PFSK-1 (cell line): ENCODE data around the gene C1orf74.

Experiments
- FOXP2 ChIP-seq: optimal IDR thresholded peaks from 2 replicates; pipeline ENCODE3; 2011; ENCODE audit warnings: borderline replicate concordance, control low read depth, inconsistent platforms; ENCODE audit not compliant: insufficient read depth; ENCODE audit errors: extremely low read length, extremely low read depth
- POLR2AphosphoS5 ChIP-seq: IDR thresholded peaks from 2 replicates; pipeline ENCODE4 v1.6.1; 2012; ENCODE audit warnings: low read depth, mild to moderate bottlenecking, control low read depth, low read length, moderate library complexity
- SIN3A ChIP-seq: IDR thresholded peaks from 2 replicates; pipeline ENCODE4 v1.6.1; 2012; ENCODE audit warnings: mild to moderate bottlenecking, low read length, moderate library complexity, borderline replicate concordance; ENCODE audit not compliant: insufficient read depth
- TAF1 ChIP-seq: IDR thresholded peaks from 2 replicates; pipeline ENCODE4 v1.6.1; 2012; ENCODE audit warnings: low read length, control low read depth, borderline replicate concordance; ENCODE audit not compliant: insufficient read depth
- TF ChIP-seq, protein P1 (sequence below), 2 experiments: IDR thresholded peaks; 2 replicates each; pipeline versions ENCODE4 v1.6.1 to v1.8.0; 2011 to 2012; ENCODE audit warnings: low read depth in 2 of 2, low read length in 2 of 2, control low read depth in 1 of 2, inconsistent platforms in 1 of 2, mild to moderate bottlenecking in 1 of 2, moderate library complexity in 1 of 2; ENCODE audit not compliant: insufficient read depth in 1 of 2

Gene C1orf74

DNA sequence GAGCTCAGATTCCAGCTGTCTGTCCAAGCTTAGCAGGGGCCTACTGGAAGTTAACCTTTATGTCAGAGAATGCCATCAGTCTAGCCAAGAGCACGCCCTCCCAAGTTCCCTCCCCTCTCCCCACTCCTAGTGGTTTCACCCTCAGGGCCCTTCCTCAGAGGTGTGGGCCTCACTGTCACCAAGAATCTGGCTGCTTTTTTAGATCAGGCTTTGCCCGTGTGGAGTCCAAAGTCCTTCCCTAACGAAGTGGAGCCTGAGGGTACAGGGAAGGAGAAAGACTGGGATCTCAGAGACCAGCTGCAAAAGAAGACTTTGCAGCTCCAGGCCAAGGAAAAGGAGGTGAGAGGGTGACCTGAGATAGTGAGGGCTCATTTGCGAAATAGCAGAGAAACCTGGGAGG lies 4.1 kb downstream of the C1orf74 start:
- no peak for TF ChIP-seq SIN3A

DNA sequence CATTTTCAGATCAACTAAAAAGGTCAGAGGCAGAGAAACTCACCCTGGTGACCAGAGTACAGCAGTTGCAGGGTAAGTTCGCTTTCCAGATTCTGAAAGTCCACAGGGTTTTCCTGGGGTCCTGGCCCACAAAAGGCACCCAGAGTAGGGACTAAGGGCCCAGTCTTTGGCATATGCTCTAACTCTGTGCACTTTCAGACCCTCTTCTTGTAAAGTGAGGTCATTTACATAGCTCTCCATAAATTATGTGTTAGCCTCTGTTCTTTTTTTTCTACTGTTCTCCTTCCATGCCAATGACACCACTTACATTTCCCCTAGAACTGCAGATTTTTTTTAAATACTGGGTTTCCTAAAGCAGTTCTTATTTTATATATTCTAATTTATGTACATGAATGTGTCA lies 6.3 kb downstream of the C1orf74 start:
- TF ChIP-seq, protein P1, sequence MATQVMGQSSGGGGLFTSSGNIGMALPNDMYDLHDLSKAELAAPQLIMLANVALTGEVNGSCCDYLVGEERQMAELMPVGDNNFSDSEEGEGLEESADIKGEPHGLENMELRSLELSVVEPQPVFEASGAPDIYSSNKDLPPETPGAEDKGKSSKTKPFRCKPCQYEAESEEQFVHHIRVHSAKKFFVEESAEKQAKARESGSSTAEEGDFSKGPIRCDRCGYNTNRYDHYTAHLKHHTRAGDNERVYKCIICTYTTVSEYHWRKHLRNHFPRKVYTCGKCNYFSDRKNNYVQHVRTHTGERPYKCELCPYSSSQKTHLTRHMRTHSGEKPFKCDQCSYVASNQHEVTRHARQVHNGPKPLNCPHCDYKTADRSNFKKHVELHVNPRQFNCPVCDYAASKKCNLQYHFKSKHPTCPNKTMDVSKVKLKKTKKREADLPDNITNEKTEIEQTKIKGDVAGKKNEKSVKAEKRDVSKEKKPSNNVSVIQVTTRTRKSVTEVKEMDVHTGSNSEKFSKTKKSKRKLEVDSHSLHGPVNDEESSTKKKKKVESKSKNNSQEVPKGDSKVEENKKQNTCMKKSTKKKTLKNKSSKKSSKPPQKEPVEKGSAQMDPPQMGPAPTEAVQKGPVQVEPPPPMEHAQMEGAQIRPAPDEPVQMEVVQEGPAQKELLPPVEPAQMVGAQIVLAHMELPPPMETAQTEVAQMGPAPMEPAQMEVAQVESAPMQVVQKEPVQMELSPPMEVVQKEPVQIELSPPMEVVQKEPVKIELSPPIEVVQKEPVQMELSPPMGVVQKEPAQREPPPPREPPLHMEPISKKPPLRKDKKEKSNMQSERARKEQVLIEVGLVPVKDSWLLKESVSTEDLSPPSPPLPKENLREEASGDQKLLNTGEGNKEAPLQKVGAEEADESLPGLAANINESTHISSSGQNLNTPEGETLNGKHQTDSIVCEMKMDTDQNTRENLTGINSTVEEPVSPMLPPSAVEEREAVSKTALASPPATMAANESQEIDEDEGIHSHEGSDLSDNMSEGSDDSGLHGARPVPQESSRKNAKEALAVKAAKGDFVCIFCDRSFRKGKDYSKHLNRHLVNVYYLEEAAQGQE (IDR thresholded peaks at IDR 0.05; ENCODE audit: insufficient read depth in 1 of 2, low read depth in 2 of 2, low read length in 2 of 2): no peak
- TF ChIP-seq TAF1: no peak
- no peak for TF ChIP-seq FOXP2
- no peak for TF ChIP-seq SIN3A
- no peak for TF ChIP-seq POLR2AphosphoS5

DNA sequence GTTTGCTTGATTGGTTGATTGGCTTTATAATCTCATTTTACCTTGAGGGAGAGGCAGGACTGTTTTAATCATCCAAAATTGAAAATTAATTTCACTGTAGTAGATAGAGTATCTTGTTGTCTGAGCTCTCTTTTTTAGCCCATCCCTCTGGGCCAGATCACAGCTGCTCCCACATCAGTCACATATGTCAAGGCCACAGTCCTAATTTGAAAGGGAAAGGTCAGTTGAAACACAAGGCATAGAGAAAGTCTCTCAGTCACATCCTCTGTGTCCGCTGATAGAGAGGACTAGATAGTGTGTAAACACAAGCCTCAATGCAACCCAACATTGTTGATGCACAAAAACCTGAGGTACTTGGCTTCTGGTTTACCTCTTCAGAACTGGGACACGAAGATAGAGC lies 6.8 kb downstream of the C1orf74 start:
- no peak for TF ChIP-seq SIN3A
- no peak for TF ChIP-seq TAF1
- TF ChIP-seq POLR2AphosphoS5: no peak
- TF ChIP-seq FOXP2: no peak
- TF ChIP-seq, protein P1 (IDR thresholded peaks at IDR 0.05; ENCODE audit: insufficient read depth in 1 of 2, low read depth in 2 of 2, low read length in 2 of 2): no peak

DNA sequence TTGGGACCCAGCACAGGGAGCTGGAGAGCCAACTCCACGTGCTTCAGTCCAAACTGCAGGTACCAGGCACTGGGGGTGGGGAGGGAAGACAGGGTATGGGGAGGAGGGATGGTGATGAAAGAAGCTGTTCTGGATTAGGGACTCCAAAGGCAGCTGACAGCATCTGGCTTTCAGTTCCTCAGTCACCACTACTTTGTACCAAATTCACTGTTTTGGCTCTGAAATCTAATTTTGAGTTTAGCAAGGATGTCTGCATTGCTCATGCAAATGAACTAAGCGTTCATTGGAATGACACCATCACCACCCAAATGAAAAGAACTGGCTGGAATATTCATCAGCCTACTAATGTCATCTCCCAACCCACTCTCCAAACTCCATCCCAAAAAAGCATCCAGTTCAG lies 8.7 kb downstream of the C1orf74 start:
- no peak for TF ChIP-seq TAF1
- TF ChIP-seq FOXP2: no peak
- no peak for TF ChIP-seq POLR2AphosphoS5
- no peak for TF ChIP-seq SIN3A
- TF ChIP-seq, protein P1 (IDR thresholded peaks at IDR 0.05; ENCODE audit: insufficient read depth in 1 of 2, low read depth in 2 of 2, low read length in 2 of 2): no peak

DNA sequence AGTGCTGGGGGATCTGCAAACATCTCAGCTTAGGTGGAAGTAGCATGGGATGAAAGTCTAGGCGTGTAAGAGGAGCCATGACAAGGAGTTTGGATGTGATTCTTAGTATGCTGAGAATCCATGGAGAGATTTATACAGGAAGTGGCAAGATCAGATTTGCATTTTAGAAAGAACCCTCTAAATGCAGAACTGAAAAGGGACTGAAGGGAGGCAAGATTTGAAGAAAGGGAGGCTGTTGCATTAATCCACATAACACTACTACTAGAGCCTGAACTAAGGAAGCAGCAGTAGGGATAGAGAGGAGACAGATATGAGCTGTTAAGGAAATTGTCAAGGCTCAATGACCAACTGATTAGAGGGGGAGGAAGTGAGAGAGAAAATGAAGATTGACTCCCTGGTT lies 9.8 kb downstream of the C1orf74 start:
- TF ChIP-seq, protein P1 (IDR thresholded peaks at IDR 0.05; ENCODE audit: insufficient read depth in 1 of 2, low read depth in 2 of 2, low read length in 2 of 2): no peak
- TF ChIP-seq TAF1 (no peak), FOXP2 (no peak), SIN3A (no peak), POLR2AphosphoS5 (no peak)
